Measurements from ENCODE around the gene RIPOR3.
"Not testable (repeated sequence)": the region's sequence is repeated elsewhere in the genome, so short reads cannot be mapped to it uniquely, and the experiment has no call there.

Gene RIPOR3

GRCh38 chr20:50664254-50664653 is 27.1 kb downstream of the RIPOR3 start:
- in situ Hi-C loops (cut with HindIII; ENCODE audit: low sequenced_read_pairs), result no loop called here

GRCh38 chr20:50663095-50663821 is 28.1 kb downstream of the RIPOR3 start:
- in situ Hi-C loops (cut with HindIII; ENCODE audit: low sequenced_read_pairs), result no loop called here

- in situ Hi-C loops (cut with HindIII; ENCODE audit: low sequenced_read_pairs), result no loop called here
Observed at GRCh38 chr20:50659975-50660670, 31.2 kb downstream of the RIPOR3 start.

- in situ Hi-C loops (cut with HindIII; ENCODE audit: low sequenced_read_pairs), result no loop called here
Observed at GRCh38 chr20:50658804-50659380, 32.5 kb downstream of the RIPOR3 start.

- in situ Hi-C loops (cut with HindIII; ENCODE audit: low sequenced_read_pairs), result no loop called here
Observed at GRCh38 chr20:50655311-50655880, 35.9 kb downstream of the RIPOR3 start.

GRCh38 chr20:50654904-50655303 is 36.4 kb downstream of the RIPOR3 start:
- in situ Hi-C loops (cut with HindIII; ENCODE audit: low sequenced_read_pairs), result no loop called here

GRCh38 chr20:50652702-50653294 is 38.5 kb downstream of the RIPOR3 start:
- in situ Hi-C loops (cut with HindIII; ENCODE audit: low sequenced_read_pairs), result no loop called here

- in situ Hi-C loops (cut with HindIII; ENCODE audit: low sequenced_read_pairs), result no loop called here
Observed at GRCh38 chr20:50651676-50652075, 39.7 kb downstream of the RIPOR3 start.

GRCh38 chr20:50649590-50649989 is 41.8 kb downstream of the RIPOR3 start:
- in situ Hi-C loops (cut with HindIII; ENCODE audit: low sequenced_read_pairs), result no loop called here

- in situ Hi-C loops (cut with HindIII; ENCODE audit: low sequenced_read_pairs), result no loop called here
Observed at GRCh38 chr20:50648651-50649050, 42.7 kb downstream of the RIPOR3 start.

GRCh38 chr20:50646483-50646996 is 44.8 kb downstream of the RIPOR3 start:
- in situ Hi-C loops (cut with HindIII; ENCODE audit: low sequenced_read_pairs), result no loop called here

GRCh38 chr20:50645253-50646068 is 45.9 kb downstream of the RIPOR3 start:
- in situ Hi-C loops (cut with HindIII; ENCODE audit: low sequenced_read_pairs), result no loop called here

- in situ Hi-C loops (cut with HindIII; ENCODE audit: low sequenced_read_pairs), result no loop called here
Observed at GRCh38 chr20:50642288-50642803, 49.0 kb downstream of the RIPOR3 start.

- in situ Hi-C loops (cut with HindIII; ENCODE audit: low sequenced_read_pairs), result not testable (repeated sequence)
Observed at GRCh38 chr20:50641625-50642287, 49.6 kb downstream of the RIPOR3 start.

- in situ Hi-C loops (cut with HindIII; ENCODE audit: low sequenced_read_pairs), result not testable (repeated sequence)
Observed at GRCh38 chr20:50639971-50640711, 51.2 kb downstream of the RIPOR3 start.

GRCh38 chr20:50638015-50638847 is 53.1 kb downstream of the RIPOR3 start:
- in situ Hi-C loops (cut with HindIII; ENCODE audit: low sequenced_read_pairs), result not testable (repeated sequence)

GRCh38 chr20:50636601-50637540 is 54.5 kb downstream of the RIPOR3 start:
- in situ Hi-C loops (cut with HindIII; ENCODE audit: low sequenced_read_pairs), result no loop called here

Data from DLD1 (cell line).